B cell (primary cell): Measurements from ENCODE around the gene MMUT.

Experiments
- EZH2 ChIP-seq: IDR thresholded peaks from 2 replicates; pipeline ENCODE4 v1.6.1; 2012; ENCODE audit warnings: borderline replicate concordance, low read depth, mild to moderate bottlenecking, moderate library complexity, low read length; ENCODE audit not compliant: insufficient read depth, poor library complexity, severe bottlenecking
- TF ChIP-seq, protein P1 (sequence below): fragments of 200-600 bp; IDR thresholded peaks from one replicate; pipeline ENCODE4 v1.8.0; 2022; ENCODE audit warnings: antibody characterized with exemption, mild to moderate bottlenecking

DNA sequence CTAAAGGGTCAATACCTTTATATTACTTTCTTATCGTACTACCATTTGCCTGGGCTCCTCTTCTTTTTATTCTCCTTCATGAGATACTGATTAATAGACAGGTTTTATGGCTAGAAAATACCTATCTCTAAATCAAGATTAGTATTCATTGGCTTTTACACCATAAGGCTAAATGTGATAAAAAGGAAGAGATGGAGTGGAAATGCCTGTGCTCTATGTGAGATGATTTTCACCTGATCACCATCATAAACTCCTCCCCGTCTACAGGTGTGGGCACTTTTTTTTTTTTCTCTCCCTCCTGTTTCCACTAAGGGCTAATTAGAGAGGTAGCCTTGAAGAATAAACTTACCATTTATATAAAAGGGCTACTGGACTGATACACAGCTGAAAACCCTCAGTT, 36.6 kb upstream of the MMUT start, which contains the start of gene GLYATL3:
- TF ChIP-seq, protein P1, sequence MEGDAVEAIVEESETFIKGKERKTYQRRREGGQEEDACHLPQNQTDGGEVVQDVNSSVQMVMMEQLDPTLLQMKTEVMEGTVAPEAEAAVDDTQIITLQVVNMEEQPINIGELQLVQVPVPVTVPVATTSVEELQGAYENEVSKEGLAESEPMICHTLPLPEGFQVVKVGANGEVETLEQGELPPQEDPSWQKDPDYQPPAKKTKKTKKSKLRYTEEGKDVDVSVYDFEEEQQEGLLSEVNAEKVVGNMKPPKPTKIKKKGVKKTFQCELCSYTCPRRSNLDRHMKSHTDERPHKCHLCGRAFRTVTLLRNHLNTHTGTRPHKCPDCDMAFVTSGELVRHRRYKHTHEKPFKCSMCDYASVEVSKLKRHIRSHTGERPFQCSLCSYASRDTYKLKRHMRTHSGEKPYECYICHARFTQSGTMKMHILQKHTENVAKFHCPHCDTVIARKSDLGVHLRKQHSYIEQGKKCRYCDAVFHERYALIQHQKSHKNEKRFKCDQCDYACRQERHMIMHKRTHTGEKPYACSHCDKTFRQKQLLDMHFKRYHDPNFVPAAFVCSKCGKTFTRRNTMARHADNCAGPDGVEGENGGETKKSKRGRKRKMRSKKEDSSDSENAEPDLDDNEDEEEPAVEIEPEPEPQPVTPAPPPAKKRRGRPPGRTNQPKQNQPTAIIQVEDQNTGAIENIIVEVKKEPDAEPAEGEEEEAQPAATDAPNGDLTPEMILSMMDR, result no peak
- no peak for TF ChIP-seq EZH2
